GM13976 (cell line): ENCODE data around the gene CDH13.

ENCODE experiments used
- DNase-seq: peaks from one replicate; pipeline ENCODE4 v3.0.0; 2012; ENCODE audit warnings: low spot score
- in situ Hi-C: fragments of 300-500 bp; cut with MboI; formaldehyde crosslinking; loops from one replicate; pipeline ENCODE4 v1.12.0; 2022; ENCODE audit warnings: low sequenced_read_pairs, mixed read lengths, inconsistent platforms; ENCODE audit not compliant: unreplicated experiment
- TF ChIP-seq, protein P1 (sequence below): IDR thresholded peaks from 2 replicates; pipeline ENCODE4 v1.5.1; 2012; ENCODE audit warnings: borderline replicate concordance, mild to moderate bottlenecking; ENCODE audit not compliant: insufficient read depth; ENCODE audit errors: extremely low read depth, missing control alignments, control extremely low read depth

The CDH13 gene

GRCh38 chr16:83054283-83054682 lies 427.5 kb downstream of the CDH13 start:
- no peak for DNase-seq
- in situ Hi-C loops: no loop called here
- TF ChIP-seq, protein P1, sequence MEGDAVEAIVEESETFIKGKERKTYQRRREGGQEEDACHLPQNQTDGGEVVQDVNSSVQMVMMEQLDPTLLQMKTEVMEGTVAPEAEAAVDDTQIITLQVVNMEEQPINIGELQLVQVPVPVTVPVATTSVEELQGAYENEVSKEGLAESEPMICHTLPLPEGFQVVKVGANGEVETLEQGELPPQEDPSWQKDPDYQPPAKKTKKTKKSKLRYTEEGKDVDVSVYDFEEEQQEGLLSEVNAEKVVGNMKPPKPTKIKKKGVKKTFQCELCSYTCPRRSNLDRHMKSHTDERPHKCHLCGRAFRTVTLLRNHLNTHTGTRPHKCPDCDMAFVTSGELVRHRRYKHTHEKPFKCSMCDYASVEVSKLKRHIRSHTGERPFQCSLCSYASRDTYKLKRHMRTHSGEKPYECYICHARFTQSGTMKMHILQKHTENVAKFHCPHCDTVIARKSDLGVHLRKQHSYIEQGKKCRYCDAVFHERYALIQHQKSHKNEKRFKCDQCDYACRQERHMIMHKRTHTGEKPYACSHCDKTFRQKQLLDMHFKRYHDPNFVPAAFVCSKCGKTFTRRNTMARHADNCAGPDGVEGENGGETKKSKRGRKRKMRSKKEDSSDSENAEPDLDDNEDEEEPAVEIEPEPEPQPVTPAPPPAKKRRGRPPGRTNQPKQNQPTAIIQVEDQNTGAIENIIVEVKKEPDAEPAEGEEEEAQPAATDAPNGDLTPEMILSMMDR: no peak

GRCh38 chr16:83058376-83058775 lies 431.6 kb downstream of the CDH13 start:
- no peak for DNase-seq
- in situ Hi-C loops: no loop called here
- TF ChIP-seq, protein P1: no peak

- TF ChIP-seq, protein P1: no peak
- in situ Hi-C loops: no loop called here
- no peak for DNase-seq
These were observed 432.5 kb downstream of the CDH13 start for GRCh38 chr16:83059237-83059636.

DNA sequence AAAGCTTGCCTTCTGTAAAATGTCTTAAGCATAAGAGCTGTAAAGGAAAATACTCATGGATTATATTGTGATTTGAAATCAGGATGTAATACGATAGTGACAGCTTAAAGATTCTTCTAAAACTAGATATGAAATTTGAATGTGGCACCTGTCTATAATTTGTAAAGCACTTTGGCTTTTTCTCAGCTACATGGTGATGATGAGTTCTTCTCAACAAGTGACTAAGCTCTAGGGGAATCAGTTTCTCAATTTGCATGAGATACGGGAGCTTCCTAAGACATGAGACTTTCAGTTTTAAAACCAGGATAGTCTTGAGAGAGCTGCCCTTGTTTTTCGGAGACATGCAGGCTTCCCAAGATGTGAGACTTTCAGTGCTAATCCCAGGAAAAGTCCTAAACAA lies 439.2 kb downstream of the CDH13 start:
- TF ChIP-seq, protein P1: no peak
- no peak for DNase-seq
- in situ Hi-C loops: no loop called here

GRCh38 chr16:83066881-83067280 lies 440.1 kb downstream of the CDH13 start:
- TF ChIP-seq, protein P1: no peak
- DNase-seq: no peak
- in situ Hi-C loops: no loop called here

DNA sequence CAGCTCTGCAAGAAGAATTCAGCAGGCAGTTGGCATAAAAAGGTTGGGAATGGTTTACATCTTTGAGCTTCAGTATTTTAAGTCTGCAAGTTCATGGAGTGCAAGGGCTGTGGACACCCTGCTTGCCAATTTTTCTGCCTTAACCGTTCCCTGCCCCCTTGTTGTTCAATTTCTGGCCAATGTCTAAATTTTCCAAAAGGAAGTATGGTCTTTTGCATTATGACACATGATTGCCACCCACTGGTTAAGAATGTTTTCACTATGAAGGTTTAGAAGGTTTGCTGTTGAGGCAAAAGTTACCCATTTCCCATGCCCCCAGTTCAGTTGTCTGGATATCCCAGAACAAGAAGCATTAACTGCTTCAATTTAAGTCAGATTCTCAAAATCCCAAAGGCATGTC lies 441.9 kb downstream of the CDH13 start:
- TF ChIP-seq, protein P1: no peak
- DNase-seq: no peak
- in situ Hi-C loops: no loop called here
